Upper lobe of left lung (tissue), 4 donors: ENCODE measurements around the gene GULP1.

Experiments
- CTCF ChIP-seq, 6 experiments: fragments of 450-650 bp in 4 of 6; fragments of 200-600 bp in 2 of 6; sonication (generic) in 2 of 6; IDR thresholded peaks; one replicate each; pipeline ENCODE4 v1.5.1; 2016 to 2019; ENCODE audit warnings: antibody characterized with exemption in 6 of 6
- EP300 ChIP-seq, 4 donors: sonication (generic); formaldehyde crosslinking; IDR thresholded peaks; one replicate each; pipeline ENCODE4 v1.5.1; 2017; ENCODE audit warnings: antibody characterized with exemption in 4 of 4, control low read depth in 2 of 4
- POLR2AphosphoS5 ChIP-seq, 2 donors: sonication (generic); formaldehyde crosslinking; IDR thresholded peaks; one replicate each; pipeline ENCODE4 v1.5.1; 2017; ENCODE audit warnings: antibody characterized with exemption in 2 of 2

GRCh38 chr2:188485496-188485895, 193.8 kb downstream of the GULP1 start:
- no peak for TF ChIP-seq CTCF (IDR thresholded peaks at IDR 0.05)
- TF ChIP-seq POLR2AphosphoS5 (IDR thresholded peaks at IDR 0.05) = no peak
- TF ChIP-seq EP300 (IDR thresholded peaks at IDR 0.05) = no peak
